ENCODE data around the gene RPL13.

The RPL13 gene

GRCh38 chr16:89560378-89561141 is at the start of gene RPL13:
Gene RPL13 (plus strand): TSS chr16:89560682. CDS start chr16:89560960, 278 bp downstream.
- peak; percentile 87 for DNase-seq

- no peak for DNase-seq
These were observed 49.1 kb upstream of the RPL13 start for GRCh38 chr16:89511374-89511773.

GRCh38 chr16:89512453-89512852 is 48.0 kb upstream of the RPL13 start:
- no peak for DNase-seq

- DNase-seq, result no peak
These were observed 43.4 kb upstream of the RPL13 start for GRCh38 chr16:89517128-89517527.

- no peak for DNase-seq
These were observed 40.6 kb upstream of the RPL13 start for GRCh38 chr16:89519881-89520280.

- DNase-seq, result no peak
These were observed 38.2 kb upstream of the RPL13 start for GRCh38 chr16:89522287-89522686.

GRCh38 chr16:89523680-89524344 is 36.7 kb upstream of the RPL13 start:
- DNase-seq, result no peak

- DNase-seq, result no peak
These were observed 35.2 kb upstream of the RPL13 start for GRCh38 chr16:89525146-89525913.

- DNase-seq, result no peak
These were observed 31.4 kb upstream of the RPL13 start for GRCh38 chr16:89529097-89529496.

- no peak for DNase-seq
These were observed 29.8 kb upstream of the RPL13 start for GRCh38 chr16:89530401-89531381.

GRCh38 chr16:89531821-89532526 is 28.5 kb upstream of the RPL13 start:
- DNase-seq, result no peak

GRCh38 chr16:89534252-89534756 is 26.2 kb upstream of the RPL13 start:
- DNase-seq, result no peak

- no peak for DNase-seq
These were observed 24.1 kb upstream of the RPL13 start for GRCh38 chr16:89536371-89536770.

- no peak for DNase-seq
These were observed 23.5 kb upstream of the RPL13 start for GRCh38 chr16:89536886-89537548.

GRCh38 chr16:89537549-89537925 is 22.9 kb upstream of the RPL13 start:
- DNase-seq, result no peak

- DNase-seq, result no peak
These were observed 22.2 kb upstream of the RPL13 start for GRCh38 chr16:89538286-89538685.

GRCh38 chr16:89540557-89540956 is 19.9 kb upstream of the RPL13 start:
- DNase-seq, result no peak

- no peak for DNase-seq
These were observed 18.7 kb upstream of the RPL13 start for GRCh38 chr16:89541792-89542191.

- DNase-seq, result no peak
These were observed 16.4 kb upstream of the RPL13 start for GRCh38 chr16:89544113-89544512.

- DNase-seq, result no peak
These were observed 15.8 kb upstream of the RPL13 start for GRCh38 chr16:89544713-89545043.

All from cortex of kidney (tissue), 1 donor.